PC-3 (cell line): ENCODE measurements around the gene PARN. TPM values are rescaled to one million over a fixed set of nuclear protein-coding genes. Genes with fewer than 3 reads are reported as not detected.

Source experiments
- ATAC-seq: fragments of 200-7000 bp; cut with Tn5 transposase; 2 replicates; pipeline ENCODE4 v1.9.1; 2020; ENCODE audit warnings: mild to moderate bottlenecking, moderate library complexity
- BruUV-seq: library from RNA; stranded (reverse); fragments of 400-500 nt; replicated peaks from 2 replicates; lab custom pipeline; 2021; lab: Mats Ljungman, UMichigan
- CTCF ChIA-PET: fragments of 300-600 bp; sonication (Branson Sonifier 250); formaldehyde crosslinking; loops from one replicate; lab custom pipeline; 2022; ENCODE audit warnings: antibody characterized with exemption; lab: Charles Lee
- POLR2A ChIA-PET: fragments of 300-600 bp; sonication (Branson Sonifier 250); formaldehyde crosslinking; loops from one replicate; lab custom pipeline; 2022; ENCODE audit warnings: antibody characterized with exemption; ENCODE audit not compliant: unreplicated experiment; lab: Charles Lee
- DNase-seq: peaks from one replicate; pipeline ENCODE4 v3.0.0-alpha.2; 2015
- H2AFZ ChIP-seq: fragments of 300-600 bp; sonication (generic); 2 replicates; pipeline ENCODE4 v1.6.0; 2016; ENCODE audit warnings: antibody characterized with exemption, low read length
- H3F3A ChIP-seq: fragments of 300-600 bp; sonication (generic); one replicate; pipeline ENCODE4 v1.6.0; 2017; ENCODE audit warnings: antibody characterized with exemption, low read length, control low read depth, mild to moderate bottlenecking; ENCODE audit not compliant: unreplicated experiment
- H3K27ac ChIP-seq: fragments of 300-600 bp; sonication (generic); 2 replicates; pipeline ENCODE4 v1.5.1; 2016; ENCODE audit warnings: mild to moderate bottlenecking, low read length
- H3K27me3 ChIP-seq: fragments of 300-600 bp; sonication (generic); 2 replicates; pipeline ENCODE4 v1.6.1; 2016; ENCODE audit warnings: low read length, mixed read lengths
- H3K36me3 ChIP-seq: fragments of 300-600 bp; sonication (generic); 2 replicates; pipeline ENCODE4 v1.6.1; 2016; ENCODE audit warnings: low read depth, mixed run types, low read length, mixed read lengths
- H3K4me1 ChIP-seq: fragments of 300-600 bp; sonication (generic); 2 replicates; pipeline ENCODE4 v1.5.1; 2016; ENCODE audit warnings: low read length; ENCODE audit not compliant: insufficient read depth
- H3K4me2 ChIP-seq: fragments of 300-600 bp; sonication (generic); 2 replicates; pipeline ENCODE4 v1.6.0; 2016; ENCODE audit warnings: low read length
- H3K4me3 ChIP-seq: fragments of 300-600 bp; sonication (generic); 2 replicates; pipeline ENCODE4 v1.5.1; 2016; ENCODE audit warnings: mild to moderate bottlenecking, low read length, mixed read lengths
- H3K79me2 ChIP-seq: fragments of 300-600 bp; sonication (generic); 2 replicates; pipeline ENCODE4 v1.6.1; 2017; ENCODE audit warnings: low read length, mixed read lengths
- H3K9ac ChIP-seq: fragments of 300-600 bp; sonication (generic); 2 replicates; pipeline ENCODE4 v1.6.0; 2016; ENCODE audit warnings: mild to moderate bottlenecking, low read length
- H3K9me2 ChIP-seq: fragments of 300-600 bp; sonication (generic); replicated peaks from 2 replicates; pipeline ENCODE4 v1.6.1; 2016; ENCODE audit warnings: mixed run types, low read length, mixed read lengths
- H3K9me3 ChIP-seq: fragments of 300-600 bp; sonication (generic); 2 replicates; pipeline ENCODE4 v1.6.1; 2016; ENCODE audit warnings: low read length, mixed read lengths
- H4K20me1 ChIP-seq: fragments of 300-600 bp; sonication (generic); 2 replicates; pipeline ENCODE4 v1.6.1; 2016; ENCODE audit warnings: low read length, mixed read lengths
- CTCF ChIP-seq: fragments of 300-600 bp; sonication (generic); conservative IDR thresholded peaks from 2 replicates; pipeline ENCODE4 v1.5.1; 2017; ENCODE audit warnings: antibody characterized with exemption, low read depth, mild to moderate bottlenecking, low read length
- EZH2 ChIP-seq: fragments of 300-600 bp; sonication (generic); IDR thresholded peaks from one replicate; pipeline ENCODE4 v1.6.1; 2017; ENCODE audit warnings: antibody characterized with exemption, mild to moderate bottlenecking, low read length; ENCODE audit not compliant: unreplicated experiment
- EZH2phosphoT487 ChIP-seq: fragments of 300-600 bp; sonication (generic); IDR thresholded peaks from 2 replicates; pipeline ENCODE4 v1.6.1; 2018; ENCODE audit warnings: mild to moderate bottlenecking, antibody characterized with exemption, low read length, borderline replicate concordance
- intact Hi-C: fragments of 100-400 bp; cut with micrococcal nuclease; formaldehyde crosslinking; loops from 2 replicates; pipeline ENCODE4 v1.9.0; 2023
- total RNA-seq: library from RNA; depleted of rRNA; stranded (reverse); fragments of >200 nt; gene quantifications from 2 replicates; pipeline ENCODE4 v1.2.3, GENCODE V29; 2014

The PARN gene
- total RNA-seq, 1 experiment from 2014 or later = 34.7 TPM

GRCh38 chr16:14511800-14512135 lies 118.3 kb downstream of the PARN start:
- Histone ChIP-seq H4K20me1 (no peaks in the 10 kb centered on the region), H3K4me1 (peaks cover 20% of the 10 kb centered on the region), H3K27me3 (no peaks in the 10 kb centered on the region), H3K4me3 (no peak overlapping the region), H3K27ac (peak overlapping the region; percentile 20; the same call in 1 of the 2 replicates), H3K9me3 (no peaks in the 10 kb centered on the region), H3K9ac (no peak overlapping the region), H2AFZ (no peak overlapping the region), H3K4me2 (no peak overlapping the region), H3K36me3 (no peaks in the 10 kb centered on the region), H3K79me2 (no peaks in the 10 kb centered on the region), H3F3A (no peaks in the 10 kb centered on the region), H3K9me2 (no peaks in the 10 kb centered on the region)
- ChIA-PET CTCF (no interaction called here), POLR2A (no interaction called here)
- no TSS peak for BruUV-seq
- TF ChIP-seq CTCF (no peak), EZH2 (no peak), EZH2phosphoT487 (no peak)
- ATAC-seq (no peak; the same call in 1 of the 2 replicates), DNase-seq (no peak)
- intact Hi-C loops = no loop called here

- intact Hi-C loops = no loop called here
- no peak overlapping the region for H3K4me3 ChIP-seq
- no peak overlapping the region for H3K9ac ChIP-seq
- no peaks in the 10 kb centered on the region for H3K9me2 ChIP-seq
- no peak overlapping the region for H3K4me2 ChIP-seq
- H3K9me3 ChIP-seq = no peaks in the 10 kb centered on the region
- H3K27me3 ChIP-seq = no peaks in the 10 kb centered on the region
- H2AFZ ChIP-seq = no peak overlapping the region
- no peak for TF ChIP-seq EZH2
- TF ChIP-seq CTCF = no peak
- TF ChIP-seq EZH2phosphoT487 = no peak
- POLR2A ChIA-PET = no interaction called here
- no peaks in the 10 kb centered on the region for H3K79me2 ChIP-seq
- H3K36me3 ChIP-seq = no peaks in the 10 kb centered on the region
- ATAC-seq (no peak), DNase-seq (peak; percentile 31)
- CTCF ChIA-PET = no interaction called here
- no TSS peak for BruUV-seq
- no peaks in the 10 kb centered on the region for H4K20me1 ChIP-seq
- H3K4me1 ChIP-seq = peaks cover 24% of the 10 kb centered on the region
- H3F3A ChIP-seq = no peaks in the 10 kb centered on the region
- H3K27ac ChIP-seq = peak overlapping the region; percentile 20; the same call in 1 of the 2 replicates
These were observed 118.9 kb downstream of the PARN start for GRCh38 chr16:14510939-14511799.

- H3F3A ChIP-seq = no peaks in the 10 kb centered on the region
- no peak overlapping the region for H3K27ac ChIP-seq
- BruUV-seq = no TSS peak
- no peak overlapping the region for H3K4me2 ChIP-seq
- no peak overlapping the region for H3K9ac ChIP-seq
- H3K4me3 ChIP-seq = no peak overlapping the region
- H3K9me3 ChIP-seq = no peaks in the 10 kb centered on the region
- H3K79me2 ChIP-seq = no peaks in the 10 kb centered on the region
- TF ChIP-seq EZH2 (no peak), EZH2phosphoT487 (no peak), CTCF (no peak)
- H3K27me3 ChIP-seq = no peaks in the 10 kb centered on the region
- H3K36me3 ChIP-seq = no peaks in the 10 kb centered on the region
- DNase-seq = no peak
- H2AFZ ChIP-seq = no peak overlapping the region
- no peaks in the 10 kb centered on the region for H4K20me1 ChIP-seq
- ChIA-PET CTCF (no interaction called here), POLR2A (no interaction called here)
- ATAC-seq = no peak
- H3K9me2 ChIP-seq = no peaks in the 10 kb centered on the region
- intact Hi-C loops = no loop called here
- peaks cover 30% of the 10 kb centered on the region for H3K4me1 ChIP-seq
These were observed 119.5 kb downstream of the PARN start for GRCh38 chr16:14510581-14510938.
